H9 (cell line): ENCODE results near the gene TRIO. TPM values are rescaled to one million over a fixed set of nuclear protein-coding genes. Genes with fewer than 3 reads are reported as not detected.

Experiments used
- DNase-seq: peaks from one replicate; pipeline ENCODE4 v3.0.0-alpha.2; 2017
- H2AFZ ChIP-seq: one replicate; pipeline ENCODE4 v1.6.1; 2013; ENCODE audit warnings: mild to moderate bottlenecking, low read length, control low read depth, moderate library complexity
- H2AK5ac ChIP-seq: 2 replicates; pipeline ENCODE4 v1.6.1; 2013; ENCODE audit warnings: low read length, control low read depth, mixed read lengths; ENCODE audit not compliant: insufficient read length
- H2BK120ac ChIP-seq: one replicate; pipeline ENCODE4 v1.6.1; 2013; ENCODE audit warnings: low read depth, mild to moderate bottlenecking, low read length, control low read depth, inconsistent platforms; ENCODE audit not compliant: poor library complexity, severe bottlenecking
- H2BK12ac ChIP-seq: 2 replicates; pipeline ENCODE4 v1.6.1; 2013; ENCODE audit warnings: low read length, control low read depth, mixed read lengths, low read depth; ENCODE audit not compliant: insufficient read length
- H2BK15ac ChIP-seq: 2 replicates; pipeline ENCODE4 v1.6.1; 2013; ENCODE audit warnings: low read depth, low read length, control low read depth
- H2BK20ac ChIP-seq: one replicate; pipeline ENCODE4 v1.6.1; 2013; ENCODE audit warnings: low read depth, mild to moderate bottlenecking, low read length, control low read depth, inconsistent platforms; ENCODE audit not compliant: poor library complexity, severe bottlenecking
- H2BK5ac ChIP-seq: 2 replicates; pipeline ENCODE4 v1.6.1; 2013; ENCODE audit warnings: low read length, control low read depth, mixed read lengths; ENCODE audit not compliant: insufficient read length
- H3K14ac ChIP-seq: 2 replicates; pipeline ENCODE4 v1.6.1; 2013; ENCODE audit warnings: low read length, control low read depth; ENCODE audit not compliant: insufficient read depth
- H3K18ac ChIP-seq: 2 replicates; pipeline ENCODE4 v1.6.1; 2013; ENCODE audit warnings: low read depth, mild to moderate bottlenecking, mixed read lengths, low read length, control low read depth; ENCODE audit not compliant: insufficient read length
- H3K23ac ChIP-seq: 2 replicates; pipeline ENCODE4 v1.6.1; 2013; ENCODE audit warnings: low read length, control low read depth, mixed read lengths, low read depth; ENCODE audit not compliant: insufficient read length
- H3K23me2 ChIP-seq: 2 replicates; pipeline ENCODE4 v1.6.1; 2013; ENCODE audit warnings: low read depth, mild to moderate bottlenecking, mixed read lengths, low read length, control low read depth; ENCODE audit not compliant: insufficient read length, poor library complexity, severe bottlenecking
- H3K27ac ChIP-seq: 2 replicates; pipeline ENCODE4 v1.5.1; 2013; ENCODE audit warnings: low read length, control low read depth, mixed read lengths, low read depth; ENCODE audit not compliant: insufficient read length
- H3K27me3 ChIP-seq: 2 replicates; pipeline ENCODE4 v1.6.1; 2013; ENCODE audit warnings: low read length, control low read depth, inconsistent platforms; ENCODE audit not compliant: insufficient read depth
- H3K4ac ChIP-seq: 2 replicates; pipeline ENCODE4 v1.6.1; 2013; ENCODE audit warnings: low read depth, mild to moderate bottlenecking, control low read depth, inconsistent platforms, low read length, moderate library complexity
- H3K4me1 ChIP-seq: 2 replicates; pipeline ENCODE4 v1.6.1; 2013; ENCODE audit warnings: low read length, control low read depth, inconsistent platforms; ENCODE audit not compliant: insufficient read depth
- H3K4me2 ChIP-seq: 2 replicates; pipeline ENCODE4 v1.6.1; 2013; ENCODE audit warnings: low read length, control low read depth, mixed read lengths; ENCODE audit not compliant: insufficient read length, insufficient read depth
- H3K56ac ChIP-seq: 2 replicates; pipeline ENCODE4 v1.6.1; 2013; ENCODE audit warnings: low read depth, mild to moderate bottlenecking, mixed read lengths, low read length, control low read depth; ENCODE audit not compliant: insufficient read length
- H3K79me1 ChIP-seq: 2 replicates; pipeline ENCODE4 v1.6.1; 2013; ENCODE audit warnings: low read depth, mild to moderate bottlenecking, moderate library complexity, low read length, control low read depth, inconsistent platforms; ENCODE audit not compliant: insufficient read depth, poor library complexity, severe bottlenecking
- H3K79me2 ChIP-seq: 2 replicates; pipeline ENCODE4 v1.6.1; 2013; ENCODE audit warnings: low read length, control low read depth, inconsistent platforms; ENCODE audit not compliant: insufficient read depth
- H3K9ac ChIP-seq: 2 replicates; pipeline ENCODE4 v1.6.1; 2013; ENCODE audit warnings: low read length, control low read depth, mixed read lengths; ENCODE audit not compliant: insufficient read length; ENCODE audit errors: extremely low read depth
- H3K9me3 ChIP-seq: one replicate; pipeline ENCODE4 v1.6.1; 2013; ENCODE audit warnings: low read depth, low read length, inconsistent platforms; ENCODE audit not compliant: control insufficient read depth
- H3T11ph ChIP-seq: one replicate; pipeline ENCODE4 v1.6.1; 2013; ENCODE audit warnings: mild to moderate bottlenecking, low read length, control low read depth, inconsistent platforms
- H4K20me1 ChIP-seq: one replicate; pipeline ENCODE4 v1.6.1; 2013; ENCODE audit not compliant: control insufficient read depth, insufficient read length, insufficient read depth
- H4K5ac ChIP-seq: 2 replicates; pipeline ENCODE4 v1.6.1; 2013; ENCODE audit warnings: low read depth, mild to moderate bottlenecking, mixed read lengths, low read length, control low read depth; ENCODE audit not compliant: insufficient read length
- H4K8ac ChIP-seq: replicated peaks from 2 replicates; pipeline ENCODE4 v1.6.1; 2013; ENCODE audit warnings: low read length, control low read depth, mixed read lengths, low read depth; ENCODE audit not compliant: insufficient read length
- H4K91ac ChIP-seq: 2 replicates; pipeline ENCODE4 v1.6.1; 2013; ENCODE audit warnings: low read depth, mild to moderate bottlenecking, moderate library complexity, mixed read lengths, low read length, control low read depth; ENCODE audit not compliant: insufficient read length
- H3K27ac Mint-ChIP-seq, 3 experiments: 2 replicates in 2 of 3; 3 replicates in 1 of 3; pipeline ENCODE4 v1.8.0; 2020 to 2021; ENCODE audit warnings: mixed read lengths in 3 of 3, mild to moderate bottlenecking in 1 of 3, moderate library complexity in 1 of 3
- H3K27me3 Mint-ChIP-seq: 2 replicates; pipeline ENCODE4 v1.8.0; 2021; ENCODE audit warnings: low read depth, mild to moderate bottlenecking, moderate library complexity, mixed read lengths
- H3K36me3 Mint-ChIP-seq, 3 experiments: 2 replicates in 2 of 3; 3 replicates in 1 of 3; pipeline ENCODE4 v1.8.0; 2020 to 2021; ENCODE audit warnings: low read depth in 3 of 3, mixed read lengths in 3 of 3; ENCODE audit not compliant: insufficient read depth in 1 of 3
- H3K4me1 Mint-ChIP-seq, 2 experiments: 2 replicates each; pipeline ENCODE4 v1.8.0; 2020; ENCODE audit warnings: mixed read lengths in 2 of 2
- H3K4me3 Mint-ChIP-seq, 2 experiments: 2 replicates in 1 of 2; 3 replicates in 1 of 2; pipeline ENCODE4 v1.8.0; 2020 to 2021; ENCODE audit warnings: mild to moderate bottlenecking in 2 of 2, mixed read lengths in 2 of 2, moderate library complexity in 1 of 2
- H3K9me3 Mint-ChIP-seq, 2 experiments: 2 replicates in 1 of 2; 3 replicates in 1 of 2; pipeline ENCODE4 v1.8.0; 2020; ENCODE audit warnings: mild to moderate bottlenecking in 2 of 2, mixed read lengths in 2 of 2, moderate library complexity in 1 of 2
- WGBS: extraction: QIAGEN DNeasy Blood & Tissue Kit; methylation state at CpG from one replicate; pipeline ENCODE4 v1.1.7; 2013; ENCODE audit warnings: missing lambda C conversion rate, low lambda C conversion rate, mixed read lengths; ENCODE audit not compliant: insufficient read length; ENCODE audit errors: extremely low coverage; 5-methylcytosine and 5-hydroxymethylcytosine counted together
- total RNA-seq: library from RNA; stranded (reverse); gene quantifications from 2 replicates; pipeline ENCODE4 v1.2.1, GENCODE V29; 2021
- TF ChIP-seq, protein P1 (sequence below): fragments of 200-600 bp; sonication (generic); conservative IDR thresholded peaks from 3 replicates; pipeline ENCODE4 v1.8.0; 2021; ENCODE audit warnings: antibody characterized with exemption, mild to moderate bottlenecking

The TRIO gene
- total RNA-seq, 1 experiment from 2014 or later, result 87.8 TPM

GRCh38 chr5:14465116-14465515 is 322.0 kb downstream of the TRIO start:
- Histone ChIP-seq H3K79me2 (no peaks in the 10 kb centered on the region), H3T11ph (no peak overlapping the region), H3K56ac (no peak overlapping the region), H2AK5ac (no peak overlapping the region), H3K23me2 (no peaks in the 10 kb centered on the region), H3K4ac (no peak overlapping the region), H3K79me1 (no peaks in the 10 kb centered on the region), H3K27me3 (no peaks in the 10 kb centered on the region), H3K4me2 (no peak overlapping the region), H2BK5ac (no peak overlapping the region), H2BK15ac (no peak overlapping the region), H4K5ac (no peak overlapping the region), H2AFZ (no peak overlapping the region), H3K23ac (no peak overlapping the region), H3K14ac (no peak overlapping the region), H3K4me1 (no peaks in the 10 kb centered on the region; the same call in 1 of the 2 replicates), H3K9ac (no peak overlapping the region), H3K18ac (no peak overlapping the region), H2BK120ac (no peak overlapping the region), H3K9me3 (no peaks in the 10 kb centered on the region), H4K8ac (no peak overlapping the region), H2BK20ac (no peak overlapping the region), H3K27ac (no peak overlapping the region), H4K20me1 (no peaks in the 10 kb centered on the region), H2BK12ac (no peak overlapping the region), H4K91ac (no peak overlapping the region)
- peaks cover 12 to 50% (median 47%) of the 10 kb centered on the region in 3 experiments; a peak in 6 of 7 replicates for H3K36me3 Mint-ChIP-seq
- no peaks in the 10 kb centered on the region for H3K27me3 Mint-ChIP-seq
- H3K9me3 Mint-ChIP-seq, result no peaks in the 10 kb centered on the region
- WGBS, result no CpG with 5 or more reads among the region's 4 CpGs
- H3K4me3 Mint-ChIP-seq, result no peak overlapping the region
- TF ChIP-seq, protein P1, sequence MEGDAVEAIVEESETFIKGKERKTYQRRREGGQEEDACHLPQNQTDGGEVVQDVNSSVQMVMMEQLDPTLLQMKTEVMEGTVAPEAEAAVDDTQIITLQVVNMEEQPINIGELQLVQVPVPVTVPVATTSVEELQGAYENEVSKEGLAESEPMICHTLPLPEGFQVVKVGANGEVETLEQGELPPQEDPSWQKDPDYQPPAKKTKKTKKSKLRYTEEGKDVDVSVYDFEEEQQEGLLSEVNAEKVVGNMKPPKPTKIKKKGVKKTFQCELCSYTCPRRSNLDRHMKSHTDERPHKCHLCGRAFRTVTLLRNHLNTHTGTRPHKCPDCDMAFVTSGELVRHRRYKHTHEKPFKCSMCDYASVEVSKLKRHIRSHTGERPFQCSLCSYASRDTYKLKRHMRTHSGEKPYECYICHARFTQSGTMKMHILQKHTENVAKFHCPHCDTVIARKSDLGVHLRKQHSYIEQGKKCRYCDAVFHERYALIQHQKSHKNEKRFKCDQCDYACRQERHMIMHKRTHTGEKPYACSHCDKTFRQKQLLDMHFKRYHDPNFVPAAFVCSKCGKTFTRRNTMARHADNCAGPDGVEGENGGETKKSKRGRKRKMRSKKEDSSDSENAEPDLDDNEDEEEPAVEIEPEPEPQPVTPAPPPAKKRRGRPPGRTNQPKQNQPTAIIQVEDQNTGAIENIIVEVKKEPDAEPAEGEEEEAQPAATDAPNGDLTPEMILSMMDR, result no peak
- peaks cover 8 to 9% of the 10 kb centered on the region in 2 experiments for H3K4me1 Mint-ChIP-seq
- peak overlapping the region; percentile 6 to 31 (median 7); a peak in 3 of 7 replicates for H3K27ac Mint-ChIP-seq
- DNase-seq, result no peak
